Measurements from ENCODE around the gene KRT5. TPM values are rescaled to one million over a fixed set of nuclear protein-coding genes. Genes with fewer than 3 reads are reported as not detected.

Gene KRT5
- total RNA-seq, 1 donor, result not detected

DNA sequence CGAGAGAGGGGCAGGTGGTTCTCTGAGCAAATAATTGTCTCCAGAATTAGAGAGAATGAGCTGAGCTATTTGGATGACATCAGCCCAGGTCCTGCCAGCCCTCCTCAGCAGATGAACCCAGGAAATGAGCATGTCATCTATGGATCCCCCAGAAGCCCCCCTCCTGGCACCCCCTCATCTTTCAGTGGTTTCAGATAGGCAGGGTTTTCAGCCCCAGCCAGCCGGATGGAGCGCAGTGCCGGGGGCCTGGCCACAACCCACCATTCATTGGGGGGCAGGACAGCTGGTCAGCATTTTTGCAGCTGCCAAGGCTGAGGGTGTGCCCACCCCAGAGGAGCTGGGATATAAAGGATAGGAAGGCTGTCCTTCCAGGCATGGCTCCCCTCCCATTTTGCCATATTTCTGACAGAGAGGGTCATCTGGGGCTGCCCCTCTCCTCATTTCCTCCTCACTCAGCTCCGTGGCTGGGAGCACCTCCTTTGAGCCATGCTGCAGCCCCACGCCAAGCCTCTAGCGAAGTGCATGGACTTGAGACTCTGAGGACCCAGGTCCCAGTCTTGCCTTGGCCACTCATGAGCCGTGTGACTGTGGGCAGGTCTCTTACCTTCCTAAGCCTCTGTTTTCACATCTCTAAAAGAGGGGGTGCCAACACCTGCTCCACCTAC is 38.7 kb upstream of the KRT5 start:
- TF ChIP-seq, protein P1, sequence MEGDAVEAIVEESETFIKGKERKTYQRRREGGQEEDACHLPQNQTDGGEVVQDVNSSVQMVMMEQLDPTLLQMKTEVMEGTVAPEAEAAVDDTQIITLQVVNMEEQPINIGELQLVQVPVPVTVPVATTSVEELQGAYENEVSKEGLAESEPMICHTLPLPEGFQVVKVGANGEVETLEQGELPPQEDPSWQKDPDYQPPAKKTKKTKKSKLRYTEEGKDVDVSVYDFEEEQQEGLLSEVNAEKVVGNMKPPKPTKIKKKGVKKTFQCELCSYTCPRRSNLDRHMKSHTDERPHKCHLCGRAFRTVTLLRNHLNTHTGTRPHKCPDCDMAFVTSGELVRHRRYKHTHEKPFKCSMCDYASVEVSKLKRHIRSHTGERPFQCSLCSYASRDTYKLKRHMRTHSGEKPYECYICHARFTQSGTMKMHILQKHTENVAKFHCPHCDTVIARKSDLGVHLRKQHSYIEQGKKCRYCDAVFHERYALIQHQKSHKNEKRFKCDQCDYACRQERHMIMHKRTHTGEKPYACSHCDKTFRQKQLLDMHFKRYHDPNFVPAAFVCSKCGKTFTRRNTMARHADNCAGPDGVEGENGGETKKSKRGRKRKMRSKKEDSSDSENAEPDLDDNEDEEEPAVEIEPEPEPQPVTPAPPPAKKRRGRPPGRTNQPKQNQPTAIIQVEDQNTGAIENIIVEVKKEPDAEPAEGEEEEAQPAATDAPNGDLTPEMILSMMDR (IDR thresholded peaks at IDR 0.05; ENCODE audit: insufficient read depth, low read length), result no peak
- no peak for DNase-seq (ENCODE audit: low read depth)
- H3K4me3 ChIP-seq (ENCODE audit: low read depth, low read length), result no peak overlapping the region

DNA sequence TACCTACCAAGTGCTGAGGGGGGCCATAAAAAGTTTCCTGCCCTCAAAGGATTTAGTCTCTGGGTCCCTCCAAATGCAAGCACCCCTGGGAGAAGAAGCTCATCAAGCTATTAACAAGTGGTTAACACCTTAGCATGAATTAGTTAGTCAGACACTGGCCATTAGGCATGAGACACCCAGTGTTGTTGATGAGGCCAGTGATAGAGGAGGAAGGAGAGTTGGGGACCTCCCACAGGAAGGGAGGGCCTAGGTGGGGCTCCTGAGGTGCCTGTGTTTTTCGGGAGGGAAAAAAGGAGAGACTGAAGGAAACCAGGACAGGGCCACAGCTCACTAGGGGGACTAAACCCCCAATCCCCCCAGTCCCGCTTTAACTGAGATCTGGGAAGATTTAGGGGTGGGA is 37.3 kb upstream of the KRT5 start:
- no peak overlapping the region for H3K4me3 ChIP-seq (ENCODE audit: low read depth, low read length)
- TF ChIP-seq, protein P1 (IDR thresholded peaks at IDR 0.05; ENCODE audit: insufficient read depth, low read length), result no peak
- no peak for DNase-seq (ENCODE audit: low read depth)

DNA sequence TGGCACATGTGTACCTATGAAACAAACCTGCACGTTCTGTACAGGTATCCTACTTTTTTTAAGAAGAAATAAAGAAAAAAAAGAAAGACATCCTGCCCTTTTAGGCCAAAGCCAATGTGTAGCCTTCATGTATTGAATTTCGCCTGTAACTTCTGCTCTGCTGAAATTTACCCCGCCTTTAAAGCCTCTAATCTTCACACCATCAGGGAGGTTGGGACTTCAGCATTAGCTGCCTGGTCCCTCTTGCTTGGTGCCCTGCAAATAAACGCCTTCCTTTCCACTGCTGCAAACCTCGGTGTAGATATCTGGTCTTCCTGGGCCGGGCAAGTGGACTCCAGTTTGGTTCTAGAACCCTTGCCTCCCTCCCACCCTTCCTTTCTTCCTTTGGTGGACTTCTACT is 35.4 kb upstream of the KRT5 start:
- no peak overlapping the region for H3K4me3 ChIP-seq (ENCODE audit: low read depth, low read length)
- TF ChIP-seq, protein P1 (IDR thresholded peaks at IDR 0.05; ENCODE audit: insufficient read depth, low read length), result no peak
- DNase-seq (ENCODE audit: low read depth), result no peak

DNA sequence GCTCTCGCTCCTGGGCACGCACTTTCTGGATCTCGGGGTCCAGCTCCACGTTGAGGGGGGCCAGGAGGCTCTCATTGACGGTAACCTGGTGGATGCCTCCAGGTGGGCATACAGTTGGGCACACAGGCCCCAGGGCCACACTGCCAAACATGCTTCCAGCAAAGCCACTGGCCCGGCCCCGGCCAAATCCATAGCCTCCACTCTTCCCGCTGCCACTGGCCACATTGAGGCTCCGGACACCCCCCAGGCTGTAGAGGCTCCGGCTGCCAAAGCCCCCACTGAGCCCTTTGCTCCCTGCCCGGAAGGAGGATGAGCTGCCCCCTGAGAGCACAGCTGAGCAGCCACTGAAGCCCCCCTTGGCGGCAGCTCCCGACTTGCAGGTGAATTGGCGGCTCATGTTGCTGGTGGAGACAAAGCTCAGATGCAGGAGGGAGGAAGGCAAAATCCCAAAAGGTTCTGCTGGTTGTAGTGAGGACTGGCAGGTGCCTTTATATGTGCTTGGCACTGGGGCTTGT is 32.5 kb upstream of the KRT5 start, which contains the start of gene KRT71:
Gene KRT71, minus strand, starts transcription at position 465 of the 515 bp plus-strand sequence. Its CDS starts 68 bp downstream, at position 397.
- DNase-seq (ENCODE audit: low read depth), result no peak
- TF ChIP-seq, protein P1 (IDR thresholded peaks at IDR 0.05; ENCODE audit: insufficient read depth, low read length), result no peak
- no peak within 1 kb of the TSS for H3K4me3 ChIP-seq (ENCODE audit: low read depth, low read length)

DNA sequence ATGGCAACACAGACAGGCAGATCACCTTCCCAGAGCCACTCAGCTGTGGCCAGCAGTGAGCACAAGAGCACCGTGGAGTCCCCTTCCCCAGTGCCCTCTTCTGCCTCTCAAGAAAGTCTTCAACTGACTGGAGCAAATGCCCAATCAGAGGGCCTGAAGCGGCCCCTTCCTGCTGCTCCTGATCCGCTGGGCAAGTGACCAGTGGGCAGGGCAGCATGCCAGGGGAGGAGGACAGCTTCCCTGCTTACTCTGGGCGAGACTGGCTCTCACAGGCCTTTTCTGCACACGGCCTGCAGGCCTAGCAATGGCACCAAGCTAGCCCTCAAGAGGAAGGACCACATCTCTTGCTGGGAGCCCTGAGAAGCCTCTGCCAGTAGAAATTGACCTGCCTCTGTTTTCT is 31.9 kb upstream of the KRT5 start:
- TF ChIP-seq, protein P1 (IDR thresholded peaks at IDR 0.05; ENCODE audit: insufficient read depth, low read length), result no peak
- H3K4me3 ChIP-seq (ENCODE audit: low read depth, low read length), result no peak overlapping the region
- DNase-seq (ENCODE audit: low read depth), result no peak

DNA sequence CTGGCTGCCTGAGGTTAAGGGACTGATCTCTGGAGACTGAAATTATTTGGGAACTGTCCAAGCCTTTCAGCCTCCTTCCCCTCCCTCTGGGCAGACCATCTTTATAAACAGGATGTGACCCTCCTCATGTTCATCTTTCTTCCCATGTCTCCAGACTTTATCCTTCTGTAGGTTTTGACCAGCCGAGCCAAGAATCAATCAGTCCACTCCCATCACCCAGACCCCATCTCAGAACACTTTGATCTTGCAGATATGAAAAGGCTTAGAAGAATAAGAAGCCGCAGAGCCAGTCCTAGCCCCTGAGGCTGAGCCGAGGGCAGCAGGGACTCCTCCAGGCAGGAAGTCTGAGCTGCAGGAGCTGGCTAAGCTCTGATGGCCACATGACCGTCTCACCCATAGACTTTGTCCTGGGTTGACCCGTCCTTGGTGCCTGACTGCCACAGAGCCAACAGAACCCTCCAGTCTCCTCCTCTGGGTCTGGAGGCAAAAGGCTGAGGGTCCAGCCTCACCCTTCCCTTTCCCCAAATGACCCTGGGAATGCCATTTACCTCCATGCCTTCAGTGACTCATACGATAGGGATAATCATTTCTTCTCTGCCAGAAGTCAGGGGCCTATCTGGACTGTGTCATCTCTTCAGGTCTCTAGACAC is 31.1 kb upstream of the KRT5 start:
- TF ChIP-seq, protein P1 (IDR thresholded peaks at IDR 0.05; ENCODE audit: insufficient read depth, low read length), result no peak
- DNase-seq (ENCODE audit: low read depth), result no peak
- no peak overlapping the region for H3K4me3 ChIP-seq (ENCODE audit: low read depth, low read length)

Data from fibroblast of the aortic adventitia (primary cell).